Measurements from ENCODE around the gene SMIM27.

DNA sequence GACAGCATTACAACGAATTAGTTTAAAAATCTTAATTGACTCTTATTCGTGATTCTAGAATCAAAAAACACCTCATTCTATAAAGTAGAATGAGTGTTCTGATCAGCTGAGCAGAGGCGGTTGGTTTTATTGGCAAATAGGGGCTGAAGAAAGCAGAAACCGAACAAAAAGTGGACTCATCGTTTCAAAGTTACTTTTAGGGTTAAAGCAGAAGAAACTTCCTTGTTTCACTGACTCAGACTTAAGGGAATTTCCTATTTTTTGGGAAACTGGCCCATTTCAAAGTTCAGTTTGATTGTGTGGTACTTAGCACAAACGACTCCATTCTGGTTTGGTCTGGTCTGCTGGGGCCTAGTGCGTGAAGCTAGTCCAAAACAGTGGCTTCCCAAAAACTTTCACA is 21.7 kb downstream of the SMIM27 start:
- TF ChIP-seq ZNF737 (CRISPR knock-in tag; IDR thresholded peaks at IDR 0.05; ENCODE audit: borderline replicate concordance) (no peak), ESRRA (CRISPR knock-in tag; IDR thresholded peaks at IDR 0.05; ENCODE audit: low read depth) (no peak), ZNF510 (CRISPR knock-in tag; IDR thresholded peaks at IDR 0.05; ENCODE audit: low read depth) (no peak)

Data from HepG2 (cell line).